Mesendoderm (in vitro differentiated cells): Measurements from ENCODE around the gene ADGRD1.

ENCODE experiments used
- DNase-seq: peaks from one replicate; pipeline ENCODE4 v3.0.0; 2013
- H2AK5ac ChIP-seq: 2 replicates; pipeline ENCODE4 v1.6.1; 2013; ENCODE audit warnings: low read length, inconsistent platforms
- H2BK120ac ChIP-seq: 2 replicates; pipeline ENCODE4 v1.6.1; 2013; ENCODE audit warnings: low read depth, mild to moderate bottlenecking, low read length, moderate library complexity, mixed read lengths
- H2BK15ac ChIP-seq: replicated peaks from 2 replicates; pipeline ENCODE4 v1.6.1; 2013; ENCODE audit warnings: low read depth, mild to moderate bottlenecking, moderate library complexity
- H2BK5ac ChIP-seq: 2 replicates; pipeline ENCODE4 v1.6.1; 2013; ENCODE audit warnings: low read length, inconsistent platforms
- H3K18ac ChIP-seq: 2 replicates; pipeline ENCODE4 v1.6.1; 2013; ENCODE audit warnings: mild to moderate bottlenecking, low read length, mixed read lengths
- H3K23ac ChIP-seq: one replicate; pipeline ENCODE4 v1.6.1; 2013; ENCODE audit warnings: low read length
- H3K27ac ChIP-seq: 2 replicates; pipeline ENCODE4 v1.5.1; 2013; ENCODE audit warnings: low read depth, mild to moderate bottlenecking, inconsistent platforms, low read length, moderate library complexity
- H3K27me3 ChIP-seq: 2 replicates; pipeline ENCODE4 v1.6.1; 2013; ENCODE audit warnings: low read length, control low read depth, mild to moderate bottlenecking, inconsistent platforms; ENCODE audit not compliant: insufficient read depth, poor library complexity
- H3K36me3 ChIP-seq: 2 replicates; pipeline ENCODE4 v1.6.1; 2013; ENCODE audit warnings: low read length, inconsistent platforms; ENCODE audit not compliant: control insufficient read depth, insufficient read depth
- H3K4ac ChIP-seq: one replicate; pipeline ENCODE4 v1.6.1; 2013; ENCODE audit warnings: low read depth, mild to moderate bottlenecking, low read length, moderate library complexity
- H3K4me1 ChIP-seq: 2 replicates; pipeline ENCODE4 v1.6.1; 2013; ENCODE audit warnings: low read depth, low read length, inconsistent platforms; ENCODE audit not compliant: control insufficient read depth
- H3K4me2 ChIP-seq: 2 replicates; pipeline ENCODE4 v1.6.1; 2013; ENCODE audit warnings: low read length
- H3K4me3 ChIP-seq: 2 replicates; pipeline ENCODE4 v1.5.1; 2013; ENCODE audit warnings: mild to moderate bottlenecking, low read length
- H3K56ac ChIP-seq: one replicate; pipeline ENCODE4 v1.6.1; 2013; ENCODE audit warnings: low read length
- H3K79me1 ChIP-seq: 2 replicates; pipeline ENCODE4 v1.6.1; 2013; ENCODE audit warnings: low read length, inconsistent platforms
- H3K79me2 ChIP-seq: 2 replicates; pipeline ENCODE4 v1.6.1; 2013; ENCODE audit warnings: mild to moderate bottlenecking, low read length; ENCODE audit not compliant: control insufficient read depth, insufficient read depth
- H3K9ac ChIP-seq: 2 replicates; pipeline ENCODE4 v1.6.1; 2013; ENCODE audit warnings: low read length, inconsistent platforms
- H4K5ac ChIP-seq: one replicate; pipeline ENCODE4 v1.6.1; 2013; ENCODE audit warnings: low read length
- H4K8ac ChIP-seq: one replicate; pipeline ENCODE4 v1.6.1; 2013; ENCODE audit warnings: low read depth, mild to moderate bottlenecking, control low read depth, low read length, moderate library complexity
- WGBS: extraction: QIAGEN DNeasy Blood & Tissue Kit; methylation state at CpG from one replicate; pipeline ENCODE4 v1.1.7; 2013; ENCODE audit warnings: low lambda C conversion rate, missing lambda C conversion rate; ENCODE audit not compliant: insufficient coverage; ENCODE audit errors: extremely low coverage; 5-methylcytosine and 5-hydroxymethylcytosine counted together

ADGRD1 gene

GRCh38 chr12:131137836-131138637, 184.3 kb downstream of the ADGRD1 start:
- no peak overlapping the region for H3K56ac ChIP-seq
- H3K18ac ChIP-seq = no peak overlapping the region
- no peak overlapping the region for H3K27ac ChIP-seq
- no peaks in the 10 kb centered on the region for H3K79me2 ChIP-seq
- H2BK15ac ChIP-seq = no peak overlapping the region
- no peaks in the 10 kb centered on the region for H3K36me3 ChIP-seq
- no peaks in the 10 kb centered on the region for H3K27me3 ChIP-seq
- no peak overlapping the region for H4K8ac ChIP-seq
- H2BK120ac ChIP-seq = no peak overlapping the region
- H3K4me3 ChIP-seq = no peak overlapping the region
- H3K23ac ChIP-seq = no peak overlapping the region
- DNase-seq = peak; percentile 5
- WGBS = no CpG with 5 or more reads among the region's 28 CpGs
- no peaks in the 10 kb centered on the region for H3K4me1 ChIP-seq
- no peak overlapping the region for H3K9ac ChIP-seq
- no peak overlapping the region for H2AK5ac ChIP-seq
- no peak overlapping the region for H3K4me2 ChIP-seq
- H3K79me1 ChIP-seq = no peaks in the 10 kb centered on the region
- no peak overlapping the region for H4K5ac ChIP-seq
- H2BK5ac ChIP-seq = no peak overlapping the region
- no peak overlapping the region for H3K4ac ChIP-seq

GRCh38 chr12:131138638-131139362, 185.1 kb downstream of the ADGRD1 start:
- no CpG with 5 or more reads among the region's 34 CpGs for WGBS
- Histone ChIP-seq H3K56ac (no peak overlapping the region), H3K4me3 (no peak overlapping the region)

GRCh38 chr12:131139363-131140068, 185.8 kb downstream of the ADGRD1 start:
- Histone ChIP-seq H3K27ac (no peak overlapping the region), H3K27me3 (no peaks in the 10 kb centered on the region), H3K4ac (no peak overlapping the region), H2BK5ac (no peak overlapping the region), H3K23ac (no peak overlapping the region), H3K9ac (no peak overlapping the region), H3K56ac (no peak overlapping the region), H2BK120ac (no peak overlapping the region), H3K4me3 (no peak overlapping the region), H4K5ac (no peak overlapping the region), H3K18ac (no peak overlapping the region), H3K36me3 (no peaks in the 10 kb centered on the region), H3K79me2 (no peaks in the 10 kb centered on the region), H3K4me1 (no peaks in the 10 kb centered on the region), H2BK15ac (no peak overlapping the region), H2AK5ac (no peak overlapping the region), H3K79me1 (no peaks in the 10 kb centered on the region), H3K4me2 (no peak overlapping the region), H4K8ac (no peak overlapping the region)
- WGBS = no CpG with 5 or more reads among the region's 27 CpGs
- DNase-seq = no peak

More at GRCh38 chr12:131138638-131139362, 185.1 kb downstream of the ADGRD1 start:
- H2BK15ac ChIP-seq = no peak overlapping the region
- no peak overlapping the region for H2BK5ac ChIP-seq
- H4K5ac ChIP-seq = no peak overlapping the region
- no peak overlapping the region for H3K9ac ChIP-seq
- H3K79me2 ChIP-seq = no peaks in the 10 kb centered on the region
- no peaks in the 10 kb centered on the region for H3K4me1 ChIP-seq
- H2BK120ac ChIP-seq = no peak overlapping the region
- no peak overlapping the region for H3K18ac ChIP-seq
- no peak overlapping the region for H3K27ac ChIP-seq
- no peak overlapping the region for H3K4ac ChIP-seq
- H3K36me3 ChIP-seq = no peaks in the 10 kb centered on the region
- H2AK5ac ChIP-seq = no peak overlapping the region
- H4K8ac ChIP-seq = no peak overlapping the region
- H3K79me1 ChIP-seq = no peaks in the 10 kb centered on the region
- no peaks in the 10 kb centered on the region for H3K27me3 ChIP-seq
- DNase-seq = no peak
- H3K4me2 ChIP-seq = no peak overlapping the region
- H3K23ac ChIP-seq = no peak overlapping the region

- no peak overlapping the region for H3K23ac ChIP-seq
- no peaks in the 10 kb centered on the region for H3K79me1 ChIP-seq
- no peak overlapping the region for H3K4me2 ChIP-seq
- no peak overlapping the region for H2BK120ac ChIP-seq
- no peaks in the 10 kb centered on the region for H3K27me3 ChIP-seq
- DNase-seq = no peak
- no peak overlapping the region for H3K4me3 ChIP-seq
- no peak overlapping the region for H2AK5ac ChIP-seq
- no peak overlapping the region for H3K18ac ChIP-seq
- H4K8ac ChIP-seq = no peak overlapping the region
- H3K4me1 ChIP-seq = no peaks in the 10 kb centered on the region
- H3K27ac ChIP-seq = no peak overlapping the region
- H3K4ac ChIP-seq = no peak overlapping the region
- H3K79me2 ChIP-seq = no peaks in the 10 kb centered on the region
- no peak overlapping the region for H2BK15ac ChIP-seq
- WGBS = no CpG with 5 or more reads among the region's 12 CpGs
- H3K9ac ChIP-seq = no peak overlapping the region
- no peaks in the 10 kb centered on the region for H3K36me3 ChIP-seq
- no peak overlapping the region for H4K5ac ChIP-seq
- no peak overlapping the region for H2BK5ac ChIP-seq
- no peak overlapping the region for H3K56ac ChIP-seq
Measured at GRCh38 chr12:131140069-131140435, 186.3 kb downstream of the ADGRD1 start.

- Histone ChIP-seq H3K4me2 (no peak overlapping the region), H3K27ac (no peak overlapping the region), H3K23ac (no peak overlapping the region), H3K56ac (no peak overlapping the region), H2BK5ac (no peak overlapping the region), H3K79me2 (no peaks in the 10 kb centered on the region), H3K9ac (no peak overlapping the region), H2BK120ac (no peak overlapping the region), H4K5ac (no peak overlapping the region), H3K27me3 (no peaks in the 10 kb centered on the region), H2AK5ac (no peak overlapping the region), H3K4me1 (no peaks in the 10 kb centered on the region), H3K18ac (no peak overlapping the region), H3K79me1 (no peaks in the 10 kb centered on the region), H3K4me3 (no peak overlapping the region), H3K4ac (no peak overlapping the region), H2BK15ac (no peak overlapping the region), H3K36me3 (no peaks in the 10 kb centered on the region), H4K8ac (no peak overlapping the region)
- no peak for DNase-seq
- WGBS = no CpG with 5 or more reads among the region's 10 CpGs
Measured at GRCh38 chr12:131140697-131141096, 187.0 kb downstream of the ADGRD1 start.
